HCT116 (cell line): ENCODE results near the gene PAK1. TPM values are rescaled to one million over a fixed set of nuclear protein-coding genes. Genes with fewer than 3 reads are reported as not detected.

ENCODE experiments used
- ATAC-seq: fragments of 200-7000 bp; cut with Tn5 transposase; 2 replicates; pipeline ENCODE4 v1.9.1; 2020; ENCODE audit warnings: mild to moderate bottlenecking, moderate library complexity
- BruUV-seq: library from RNA; stranded (reverse); fragments of 400-500 nt; replicated peaks from 2 replicates; lab custom pipeline; 2021; lab: Mats Ljungman, UMichigan
- CTCF ChIA-PET: fragments of 300-600 bp; sonication (Branson Sonifier 250); formaldehyde crosslinking; loops from one replicate; lab custom pipeline; 2021; ENCODE audit warnings: antibody characterized with exemption; lab: Charles Lee
- POLR2A ChIA-PET: fragments of 300-600, 350-600 bp; sonication (Branson Sonifier 250); formaldehyde crosslinking; loops from one replicate; lab custom pipeline; 2021; ENCODE audit warnings: antibody characterized with exemption; lab: Charles Lee
- RAD21 ChIA-PET, 2 experiments: fragments of 300-600 bp; sonication (Branson Sonifier 250); formaldehyde crosslinking; loops; one replicate each; lab custom pipeline; 2023; ENCODE audit warnings: low total read pairs in 2 of 2; ENCODE audit not compliant: uncharacterized antibody in 2 of 2, unreplicated experiment in 2 of 2, low non-redundant PET in 1 of 2; lab: Charles Lee
- DNase-seq: peaks from one replicate; pipeline ENCODE4 v3.0.0-alpha.2; 2010; ENCODE audit warnings: low read depth, low spot score
- H2AFZ ChIP-seq: fragments of 200-600 bp; shearing (Covaris generic), sonication (generic); 2 replicates; pipeline ENCODE4 v1.6.1; 2017; ENCODE audit warnings: low read depth, mixed run types, mixed read lengths, antibody characterized with exemption, low read length; ENCODE audit not compliant: poor library complexity, severe bottlenecking
- H3K27ac ChIP-seq: 2 replicates; pipeline ENCODE4 v1.5.1; 2012; ENCODE audit warnings: low read depth, low read length
- H3K27me3 ChIP-seq: fragments of 200-600 bp; sonication (generic); 2 replicates; pipeline ENCODE4 v1.6.1; 2016; ENCODE audit warnings: mixed run types, low read length, mixed read lengths; ENCODE audit not compliant: insufficient read depth
- H3K36me3 ChIP-seq, 2 experiments: fragments of 200-500 bp in 1 of 2; fragments of 200-600 bp in 1 of 2; sonication (Bioruptor generic) in 1 of 2; sonication (generic) in 1 of 2; 2 replicates each; pipeline versions ENCODE4 v1.5.1 to v1.6.1; 2014 to 2016; ENCODE audit warnings: low read length in 2 of 2, inconsistent platforms in 1 of 2, mixed read lengths in 1 of 2, mixed run types in 1 of 2; ENCODE audit not compliant: insufficient read depth in 2 of 2, control insufficient read depth in 1 of 2
- H3K4me1 ChIP-seq, 2 experiments: fragments of 200-600 bp in 1 of 2; sonication (generic) in 1 of 2; 2 replicates each; pipeline versions ENCODE4 v1.5.1 to v1.6.1; 2012 to 2017; ENCODE audit warnings: low read length in 2 of 2, inconsistent platforms in 1 of 2, mild to moderate bottlenecking in 1 of 2, mixed read lengths in 1 of 2, mixed run types in 1 of 2, moderate library complexity in 1 of 2; ENCODE audit not compliant: insufficient read depth in 2 of 2, control insufficient read depth in 1 of 2
- H3K4me2 ChIP-seq: fragments of 200-600 bp; sonication (generic); 2 replicates; pipeline ENCODE4 v1.6.1; 2017; ENCODE audit warnings: mixed run types, low read length, mixed read lengths
- H3K4me3 ChIP-seq, 2 experiments: fragments of 200-600 bp in 1 of 2; sonication (generic) in 1 of 2; replicated peaks in 1 of 2; 2 replicates each; pipeline ENCODE4 v1.5.1; 2011 to 2016; ENCODE audit warnings: low read length in 2 of 2, control low read depth in 1 of 2, low read depth in 1 of 2, mild to moderate bottlenecking in 1 of 2, mixed read lengths in 1 of 2, mixed run types in 1 of 2
- H3K79me2 ChIP-seq: fragments of 200-600 bp; sonication (generic); 2 replicates; pipeline ENCODE4 v1.6.1; 2017; ENCODE audit warnings: mild to moderate bottlenecking, mixed run types, low read length, moderate library complexity, mixed read lengths; ENCODE audit not compliant: insufficient read depth
- H3K9ac ChIP-seq: fragments of 200-600 bp; sonication (generic); 2 replicates; pipeline ENCODE4 v1.6.1; 2016; ENCODE audit warnings: low read length, mixed read lengths
- H3K9me2 ChIP-seq: fragments of 200-600 bp; sonication (generic), shearing (Covaris generic); 2 replicates; pipeline ENCODE4 v1.6.1; 2017; ENCODE audit warnings: mixed run types, mild to moderate bottlenecking, moderate library complexity; ENCODE audit not compliant: insufficient read depth
- H3K9me3 ChIP-seq, 2 experiments: fragments of 200-500 bp in 1 of 2; fragments of 200-600 bp in 1 of 2; sonication (Bioruptor generic) in 1 of 2; sonication (generic) in 1 of 2; 2 replicates each; pipeline ENCODE4 v1.6.1; 2014 to 2017; ENCODE audit warnings: low read length in 2 of 2, mixed read lengths in 2 of 2, inconsistent platforms in 1 of 2, low read depth in 1 of 2, mild to moderate bottlenecking in 1 of 2, mixed run types in 1 of 2, moderate library complexity in 1 of 2; ENCODE audit not compliant: control insufficient read depth in 1 of 2, insufficient read depth in 1 of 2
- H4K20me1 ChIP-seq: fragments of 200-600 bp; sonication (generic), shearing (Covaris generic); 2 replicates; pipeline ENCODE4 v1.6.1; 2017; ENCODE audit warnings: mixed run types, mild to moderate bottlenecking, moderate library complexity; ENCODE audit not compliant: insufficient read depth
- CBX3 ChIP-seq: IDR thresholded peaks from 2 replicates; pipeline ENCODE4 v1.6.1; 2012; ENCODE audit warnings: low read depth
- EGR1 ChIP-seq: IDR thresholded peaks from 2 replicates; pipeline ENCODE4 v1.6.1; 2012; ENCODE audit warnings: low read depth
- ELF1 ChIP-seq: IDR thresholded peaks from 2 replicates; pipeline ENCODE4 v1.6.1; 2012; ENCODE audit warnings: low read depth, borderline replicate concordance
- EZH2 ChIP-seq: fragments of 200-600 bp; sonication (generic); IDR thresholded peaks from 2 replicates; pipeline ENCODE4 v1.6.1; 2017; ENCODE audit warnings: antibody characterized with exemption, mixed run types
- EZH2phosphoT487 ChIP-seq: fragments of 200-600 bp; IDR thresholded peaks from 2 replicates; pipeline ENCODE4 v1.6.1; 2018; ENCODE audit warnings: antibody characterized with exemption, borderline replicate concordance
- FOSL1 ChIP-seq: IDR thresholded peaks from 2 replicates; pipeline ENCODE4 v1.6.1; 2012; ENCODE audit warnings: low read depth
- POLR2A ChIP-seq: IDR thresholded peaks from 2 replicates; pipeline ENCODE4 v1.7.0; 2011; ENCODE audit warnings: borderline replicate concordance; ENCODE audit not compliant: insufficient read depth, insufficient read length; ENCODE audit errors: extremely low read depth
- POLR2AphosphoS5 ChIP-seq: IDR thresholded peaks from 2 replicates; pipeline ENCODE4 v1.6.1; 2011; ENCODE audit warnings: mild to moderate bottlenecking, low read depth, low read length, moderate library complexity
- RAD21 ChIP-seq: IDR thresholded peaks from 2 replicates; pipeline ENCODE4 v1.6.1; 2012; ENCODE audit warnings: low read depth, mild to moderate bottlenecking
- REST ChIP-seq: IDR thresholded peaks from 2 replicates; pipeline ENCODE4 v1.6.1; 2012; ENCODE audit warnings: low read depth
- SIN3A ChIP-seq: IDR thresholded peaks from 2 replicates; pipeline ENCODE4 v1.6.1; 2012; ENCODE audit warnings: low read depth
- SP1 ChIP-seq: IDR thresholded peaks from 2 replicates; pipeline ENCODE4 v1.6.1; 2012; ENCODE audit warnings: low read depth
- TCF7L2 ChIP-seq: IDR thresholded peaks from 2 replicates; pipeline ENCODE4 v1.7.0; 2011; ENCODE audit warnings: borderline replicate concordance, inconsistent platforms; ENCODE audit not compliant: insufficient read depth, insufficient read length; ENCODE audit errors: extremely low read depth
- ZFX ChIP-seq: fragments of 450-650 bp; IDR thresholded peaks from 2 replicates; pipeline ENCODE4 v1.6.1; 2017
- ZNF274 ChIP-seq: fragments of 200-500 bp; sonication (Bioruptor generic); IDR thresholded peaks from 2 replicates; pipeline ENCODE4 v1.6.1; 2014; ENCODE audit warnings: mild to moderate bottlenecking, low read depth, low read length, inconsistent platforms
- intact Hi-C: fragments of 100-400 bp; cut with micrococcal nuclease; formaldehyde crosslinking; loops from 2 replicates; pipeline ENCODE4 v1.10.0; 2022
- total RNA-seq: library from RNA; stranded (reverse); gene quantifications from one replicate; pipeline ENCODE4 v1.2.1, GENCODE V29; 2021; ENCODE audit not compliant: unreplicated experiment

The PAK1 gene
- total RNA-seq, 1 experiment from 2014 or later: 56.1 TPM

GRCh38 chr11:77396305-77396704, 77.6 kb downstream of the PAK1 start:
- no peaks in the 10 kb centered on the region for H3K9me3 ChIP-seq
- no TSS peak for BruUV-seq
- DNase-seq: no peak
- H3K9ac ChIP-seq: no peak overlapping the region
- H3K27me3 ChIP-seq: no peaks in the 10 kb centered on the region
- no peak overlapping the region for H3K4me2 ChIP-seq
- intact Hi-C loops: no loop called here
- H3K36me3 ChIP-seq: no peaks in the 10 kb centered on the region
- POLR2A ChIA-PET: no interaction called here
- peaks cover 46% of the 10 kb centered on the region for H3K79me2 ChIP-seq
- H4K20me1 ChIP-seq: no peaks in the 10 kb centered on the region
- RAD21 ChIA-PET: no interaction called here
- no peaks in the 10 kb centered on the region for H3K4me1 ChIP-seq
- no peak for ATAC-seq
- H3K9me2 ChIP-seq: no peaks in the 10 kb centered on the region
- TF ChIP-seq POLR2AphosphoS5 (no peak), REST (no peak), CBX3 (no peak), TCF7L2 (no peak), EZH2 (no peak), ELF1 (no peak), EGR1 (no peak), SP1 (no peak), ZNF274 (no peak), FOSL1 (no peak), POLR2A (no peak), ZFX (no peak), SIN3A (no peak), RAD21 (no peak), EZH2phosphoT487 (no peak)
- CTCF ChIA-PET: no interaction called here
- no peak overlapping the region for H3K27ac ChIP-seq
- H3K4me3 ChIP-seq: no peak overlapping the region
- H2AFZ ChIP-seq: no peak overlapping the region
